ENCODE data around the gene SPATA33. TPM values are rescaled to one million over a fixed set of nuclear protein-coding genes. Genes with fewer than 3 reads are reported as not detected.

Gene SPATA33
- total RNA-seq, 1 experiment from 2014 or later, result 12.0 TPM

DNA sequence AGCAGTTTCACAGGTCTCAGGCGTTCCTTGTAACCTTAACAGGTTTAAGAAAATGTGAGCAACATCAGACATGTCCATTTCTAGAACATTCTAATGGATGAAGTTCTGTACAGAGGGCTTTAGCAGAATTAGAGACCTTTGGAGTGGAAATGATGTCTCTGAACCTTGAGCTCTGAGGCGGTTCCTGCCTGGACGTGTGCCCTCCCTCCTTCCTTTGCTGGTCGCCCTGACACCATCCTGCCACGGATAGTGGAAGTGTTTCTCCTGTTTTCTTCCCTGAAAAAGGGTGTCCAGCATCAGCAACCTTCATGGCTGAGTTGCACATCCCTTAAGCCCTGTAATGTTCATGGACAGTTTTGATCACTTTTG, 11.1 kb downstream of the SPATA33 start:
- Mint-ChIP-seq H3K9me3 (peaks cover 38% of the 10 kb centered on the region), H3K36me3 (peaks cover 32% of the 10 kb centered on the region)
- POLR2A ChIA-PET, result no interaction called here

DNA sequence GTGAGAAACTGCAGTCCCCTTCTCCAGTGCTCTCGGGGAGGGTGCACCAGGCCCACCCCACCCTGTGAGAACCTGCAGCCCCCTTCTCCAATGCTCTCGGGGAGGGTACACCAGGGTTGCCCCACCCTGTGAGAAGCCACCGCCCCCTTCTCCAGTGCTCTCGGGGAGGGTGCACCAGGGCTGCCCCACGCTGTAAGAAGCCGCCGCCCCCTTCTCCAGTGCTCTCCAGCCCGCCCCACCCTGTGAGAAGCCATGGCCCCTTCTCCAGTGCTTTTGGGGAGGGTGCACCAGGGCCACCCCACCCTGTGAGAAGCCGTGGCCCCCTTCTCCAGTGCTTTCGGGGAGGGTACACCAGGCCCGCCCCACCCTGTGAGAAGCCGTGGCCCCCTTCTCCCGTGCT, 12.1 kb downstream of the SPATA33 start:
- Mint-ChIP-seq H3K27me3 (ENCODE audit: low read depth) (peaks cover 13% of the 10 kb centered on the region), H3K4me1 (no peaks in the 10 kb centered on the region), H3K9me3 (peaks cover 31% of the 10 kb centered on the region), H3K4me3 (no peak overlapping the region), H3K27ac (no peak overlapping the region), H3K36me3 (peaks cover 25% of the 10 kb centered on the region)
- DNase-seq (ENCODE audit: low spot score) (no peak), ATAC-seq (no peak)
- ChIA-PET POLR2A (no interaction called here), CTCF (no interaction called here)
- TF ChIP-seq NR2C2 (CRISPR knock-in tag; IDR thresholded peaks at IDR 0.05), result no peak
- no peak for TF ChIP-seq KAT7 (CRISPR knock-in tag; IDR thresholded peaks at IDR 0.05; ENCODE audit: borderline replicate concordance)
- no peak for TF ChIP-seq ZNF232 (CRISPR knock-in tag; IDR thresholded peaks at IDR 0.05)
- TF ChIP-seq SP1 (CRISPR knock-in tag; conservative IDR thresholded peaks at IDR 0.05), result no peak
- TF ChIP-seq, protein P1, sequence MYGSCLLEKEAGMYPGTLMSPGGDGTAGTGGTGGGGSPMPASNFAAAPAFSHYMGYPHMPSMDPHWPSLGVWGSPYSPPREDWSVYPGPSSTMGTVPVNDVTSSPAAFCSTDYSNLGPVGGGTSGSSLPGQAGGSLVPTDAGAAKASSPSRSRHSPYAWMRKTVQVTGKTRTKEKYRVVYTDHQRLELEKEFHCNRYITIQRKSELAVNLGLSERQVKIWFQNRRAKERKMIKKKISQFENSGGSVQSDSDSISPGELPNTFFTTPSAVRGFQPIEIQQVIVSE (CRISPR knock-in tag; IDR thresholded peaks at IDR 0.05; ENCODE audit: borderline replicate concordance), result no peak
- TF ChIP-seq ZNF416 (CRISPR knock-in tag; IDR thresholded peaks at IDR 0.05), result no peak
- TF ChIP-seq ELF4 (CRISPR knock-in tag; IDR thresholded peaks at IDR 0.05; ENCODE audit: low read depth), result no peak
- TF ChIP-seq FOXK1 (CRISPR knock-in tag; IDR thresholded peaks at IDR 0.05), result no peak
- no peak for TF ChIP-seq HMGA2 (CRISPR knock-in tag; IDR thresholded peaks at IDR 0.05)
- TF ChIP-seq, protein P2, sequence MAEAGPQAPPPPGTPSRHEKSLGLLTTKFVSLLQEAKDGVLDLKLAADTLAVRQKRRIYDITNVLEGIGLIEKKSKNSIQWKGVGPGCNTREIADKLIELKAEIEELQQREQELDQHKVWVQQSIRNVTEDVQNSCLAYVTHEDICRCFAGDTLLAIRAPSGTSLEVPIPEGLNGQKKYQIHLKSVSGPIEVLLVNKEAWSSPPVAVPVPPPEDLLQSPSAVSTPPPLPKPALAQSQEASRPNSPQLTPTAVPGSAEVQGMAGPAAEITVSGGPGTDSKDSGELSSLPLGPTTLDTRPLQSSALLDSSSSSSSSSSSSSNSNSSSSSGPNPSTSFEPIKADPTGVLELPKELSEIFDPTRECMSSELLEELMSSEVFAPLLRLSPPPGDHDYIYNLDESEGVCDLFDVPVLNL (CRISPR knock-in tag; IDR thresholded peaks at IDR 0.05; ENCODE audit: borderline replicate concordance, low read depth), result no peak
- TF ChIP-seq, protein P3, sequence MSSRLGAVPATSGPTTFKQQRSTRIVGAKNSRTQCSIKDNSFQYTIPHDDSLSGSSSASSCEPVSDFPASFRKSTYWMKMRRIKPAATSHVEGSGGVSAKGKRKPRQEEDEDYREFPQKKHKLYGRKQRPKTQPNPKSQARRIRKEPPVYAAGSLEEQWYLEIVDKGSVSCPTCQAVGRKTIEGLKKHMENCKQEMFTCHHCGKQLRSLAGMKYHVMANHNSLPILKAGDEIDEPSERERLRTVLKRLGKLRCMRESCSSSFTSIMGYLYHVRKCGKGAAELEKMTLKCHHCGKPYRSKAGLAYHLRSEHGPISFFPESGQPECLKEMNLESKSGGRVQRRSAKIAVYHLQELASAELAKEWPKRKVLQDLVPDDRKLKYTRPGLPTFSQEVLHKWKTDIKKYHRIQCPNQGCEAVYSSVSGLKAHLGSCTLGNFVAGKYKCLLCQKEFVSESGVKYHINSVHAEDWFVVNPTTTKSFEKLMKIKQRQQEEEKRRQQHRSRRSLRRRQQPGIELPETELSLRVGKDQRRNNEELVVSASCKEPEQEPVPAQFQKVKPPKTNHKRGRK (CRISPR knock-in tag; IDR thresholded peaks at IDR 0.05; ENCODE audit: borderline replicate concordance), result no peak
- TF ChIP-seq, protein P4, sequence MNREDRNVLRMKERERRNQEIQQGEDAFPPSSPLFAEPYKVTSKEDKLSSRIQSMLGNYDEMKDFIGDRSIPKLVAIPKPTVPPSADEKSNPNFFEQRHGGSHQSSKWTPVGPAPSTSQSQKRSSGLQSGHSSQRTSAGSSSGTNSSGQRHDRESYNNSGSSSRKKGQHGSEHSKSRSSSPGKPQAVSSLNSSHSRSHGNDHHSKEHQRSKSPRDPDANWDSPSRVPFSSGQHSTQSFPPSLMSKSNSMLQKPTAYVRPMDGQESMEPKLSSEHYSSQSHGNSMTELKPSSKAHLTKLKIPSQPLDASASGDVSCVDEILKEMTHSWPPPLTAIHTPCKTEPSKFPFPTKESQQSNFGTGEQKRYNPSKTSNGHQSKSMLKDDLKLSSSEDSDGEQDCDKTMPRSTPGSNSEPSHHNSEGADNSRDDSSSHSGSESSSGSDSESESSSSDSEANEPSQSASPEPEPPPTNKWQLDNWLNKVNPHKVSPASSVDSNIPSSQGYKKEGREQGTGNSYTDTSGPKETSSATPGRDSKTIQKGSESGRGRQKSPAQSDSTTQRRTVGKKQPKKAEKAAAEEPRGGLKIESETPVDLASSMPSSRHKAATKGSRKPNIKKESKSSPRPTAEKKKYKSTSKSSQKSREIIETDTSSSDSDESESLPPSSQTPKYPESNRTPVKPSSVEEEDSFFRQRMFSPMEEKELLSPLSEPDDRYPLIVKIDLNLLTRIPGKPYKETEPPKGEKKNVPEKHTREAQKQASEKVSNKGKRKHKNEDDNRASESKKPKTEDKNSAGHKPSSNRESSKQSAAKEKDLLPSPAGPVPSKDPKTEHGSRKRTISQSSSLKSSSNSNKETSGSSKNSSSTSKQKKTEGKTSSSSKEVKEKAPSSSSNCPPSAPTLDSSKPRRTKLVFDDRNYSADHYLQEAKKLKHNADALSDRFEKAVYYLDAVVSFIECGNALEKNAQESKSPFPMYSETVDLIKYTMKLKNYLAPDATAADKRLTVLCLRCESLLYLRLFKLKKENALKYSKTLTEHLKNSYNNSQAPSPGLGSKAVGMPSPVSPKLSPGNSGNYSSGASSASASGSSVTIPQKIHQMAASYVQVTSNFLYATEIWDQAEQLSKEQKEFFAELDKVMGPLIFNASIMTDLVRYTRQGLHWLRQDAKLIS (CRISPR knock-in tag; IDR thresholded peaks at IDR 0.05; ENCODE audit: borderline replicate concordance), result no peak
- no peak for TF ChIP-seq ZNF121 (CRISPR knock-in tag; IDR thresholded peaks at IDR 0.05)
- no peak for TF ChIP-seq ATF1 (CRISPR knock-in tag; IDR thresholded peaks at IDR 0.05)

More for the DNA sequence above, 11.1 kb downstream of the SPATA33 start:
- H3K4me3 Mint-ChIP-seq, result no peak overlapping the region
- H3K27ac Mint-ChIP-seq, result peak overlapping the region; percentile 2; the same call in 1 of the 2 replicates
- peaks cover 13% of the 10 kb centered on the region for H3K27me3 Mint-ChIP-seq (ENCODE audit: low read depth)
- DNase-seq (ENCODE audit: low spot score), result no peak
- no peak for ATAC-seq
- CTCF ChIA-PET, result interaction anchor here (0.9 kb wide), 1 partner anchor 69 kb away, joined by 4 read pairs; no protein-coding TSS in a partner anchor
- TF ChIP-seq, protein P5, sequence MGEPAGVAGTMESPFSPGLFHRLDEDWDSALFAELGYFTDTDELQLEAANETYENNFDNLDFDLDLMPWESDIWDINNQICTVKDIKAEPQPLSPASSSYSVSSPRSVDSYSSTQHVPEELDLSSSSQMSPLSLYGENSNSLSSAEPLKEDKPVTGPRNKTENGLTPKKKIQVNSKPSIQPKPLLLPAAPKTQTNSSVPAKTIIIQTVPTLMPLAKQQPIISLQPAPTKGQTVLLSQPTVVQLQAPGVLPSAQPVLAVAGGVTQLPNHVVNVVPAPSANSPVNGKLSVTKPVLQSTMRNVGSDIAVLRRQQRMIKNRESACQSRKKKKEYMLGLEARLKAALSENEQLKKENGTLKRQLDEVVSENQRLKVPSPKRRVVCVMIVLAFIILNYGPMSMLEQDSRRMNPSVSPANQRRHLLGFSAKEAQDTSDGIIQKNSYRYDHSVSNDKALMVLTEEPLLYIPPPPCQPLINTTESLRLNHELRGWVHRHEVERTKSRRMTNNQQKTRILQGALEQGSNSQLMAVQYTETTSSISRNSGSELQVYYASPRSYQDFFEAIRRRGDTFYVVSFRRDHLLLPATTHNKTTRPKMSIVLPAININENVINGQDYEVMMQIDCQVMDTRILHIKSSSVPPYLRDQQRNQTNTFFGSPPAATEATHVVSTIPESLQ (CRISPR knock-in tag; IDR thresholded peaks at IDR 0.05), result no peak
- TF ChIP-seq, protein P6, sequence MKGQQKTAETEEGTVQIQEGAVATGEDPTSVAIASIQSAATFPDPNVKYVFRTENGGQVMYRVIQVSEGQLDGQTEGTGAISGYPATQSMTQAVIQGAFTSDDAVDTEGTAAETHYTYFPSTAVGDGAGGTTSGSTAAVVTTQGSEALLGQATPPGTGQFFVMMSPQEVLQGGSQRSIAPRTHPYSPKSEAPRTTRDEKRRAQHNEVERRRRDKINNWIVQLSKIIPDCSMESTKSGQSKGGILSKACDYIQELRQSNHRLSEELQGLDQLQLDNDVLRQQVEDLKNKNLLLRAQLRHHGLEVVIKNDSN (CRISPR knock-in tag; IDR thresholded peaks at IDR 0.05), result no peak
- TF ChIP-seq ELF4 (CRISPR knock-in tag; IDR thresholded peaks at IDR 0.05; ENCODE audit: low read depth) (no peak), ESRRA (CRISPR knock-in tag; IDR thresholded peaks at IDR 0.05; ENCODE audit: borderline replicate concordance) (no peak), OVOL2 (CRISPR knock-in tag; IDR thresholded peaks at IDR 0.05; ENCODE audit: borderline replicate concordance) (no peak), NFE2L1 (CRISPR knock-in tag; IDR thresholded peaks at IDR 0.05) (no peak)
- TF ChIP-seq, protein P1 (CRISPR knock-in tag; IDR thresholded peaks at IDR 0.05; ENCODE audit: borderline replicate concordance), result no peak
- TF ChIP-seq, protein P7, sequence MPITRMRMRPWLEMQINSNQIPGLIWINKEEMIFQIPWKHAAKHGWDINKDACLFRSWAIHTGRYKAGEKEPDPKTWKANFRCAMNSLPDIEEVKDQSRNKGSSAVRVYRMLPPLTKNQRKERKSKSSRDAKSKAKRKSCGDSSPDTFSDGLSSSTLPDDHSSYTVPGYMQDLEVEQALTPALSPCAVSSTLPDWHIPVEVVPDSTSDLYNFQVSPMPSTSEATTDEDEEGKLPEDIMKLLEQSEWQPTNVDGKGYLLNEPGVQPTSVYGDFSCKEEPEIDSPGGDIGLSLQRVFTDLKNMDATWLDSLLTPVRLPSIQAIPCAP (CRISPR knock-in tag; IDR thresholded peaks at IDR 0.05), result no peak
- no peaks in the 10 kb centered on the region for H3K4me1 Mint-ChIP-seq

All from WTC11 (cell line).